HepG2 (cell line): ENCODE data around the gene FUT6. TPM values are rescaled to one million over a fixed set of nuclear protein-coding genes. Genes with fewer than 3 reads are reported as not detected.
A peak's percentile ranks its signal among the peaks of the same experiment; 100 is the strongest.

Source experiments
- KLF11 ChIP-seq: IDR thresholded peaks from 2 replicates; pipeline ENCODE4 v1.6.1; 2016; ENCODE audit warnings: missing compliant biosample characterization
- LRRFIP1 ChIP-seq: sonication (generic); formaldehyde crosslinking; conservative IDR thresholded peaks from 2 replicates; pipeline ENCODE4 v1.4.0; 2020; ENCODE audit warnings: missing genetic modification reagents
- NFE2 ChIP-seq: sonication (generic); formaldehyde crosslinking; IDR thresholded peaks from 2 replicates; pipeline ENCODE4 v1.4.0; 2020; ENCODE audit warnings: missing genetic modification reagents
- PAXIP1 ChIP-seq: sonication (generic); formaldehyde crosslinking; conservative IDR thresholded peaks from 2 replicates; pipeline ENCODE4 v1.4.0; 2020; ENCODE audit warnings: mild to moderate bottlenecking, missing genetic modification reagents, moderate library complexity
- RFX3 ChIP-seq: IDR thresholded peaks from 2 replicates; pipeline ENCODE4 v1.6.1; 2016; ENCODE audit warnings: missing biosample characterization, missing genetic modification reagents
- ZBTB42 ChIP-seq: sonication (generic); formaldehyde crosslinking; IDR thresholded peaks from 2 replicates; pipeline ENCODE4 v1.5.0; 2020; ENCODE audit warnings: mild to moderate bottlenecking, missing genetic modification reagents
- ZNF260 ChIP-seq: sonication (generic); formaldehyde crosslinking; IDR thresholded peaks from 2 replicates; pipeline ENCODE4 v1.4.0; 2020; ENCODE audit warnings: missing genetic modification reagents, low read depth, mild to moderate bottlenecking, borderline replicate concordance
- ZNF562 ChIP-seq: sonication (generic); formaldehyde crosslinking; IDR thresholded peaks from 2 replicates; pipeline ENCODE4 v1.8.0; 2022; ENCODE audit warnings: missing genetic modification reagents, borderline replicate concordance
- ZNF574 ChIP-seq: sonication (generic); formaldehyde crosslinking; IDR thresholded peaks from 2 replicates; pipeline ENCODE4 v1.4.0; 2020; ENCODE audit warnings: missing genetic modification reagents
- ZNF674 ChIP-seq: sonication (generic); formaldehyde crosslinking; IDR thresholded peaks from 2 replicates; pipeline ENCODE4 v1.5.0; 2020; ENCODE audit warnings: low read depth, mild to moderate bottlenecking, missing genetic modification reagents
- ZNF790 ChIP-seq: sonication (generic); formaldehyde crosslinking; IDR thresholded peaks from 2 replicates; pipeline ENCODE4 v1.8.0; 2022; ENCODE audit warnings: missing genetic modification reagents, mild to moderate bottlenecking, borderline replicate concordance
- polyA plus RNA-seq, 8 experiments: library from polyadenylated mRNA; depleted of rRNA in 3 of 8; stranded (reverse) in 7 of 8; unstranded in 1 of 8; fragments of >200 nt; fragmentation: Illumina TruSeq in 4 of 8; extraction: Trizol in 4 of 8; gene quantifications; 2 replicates each; pipeline versions ENCODE4 v1.2.1 to v1.2.3, GENCODE V29; 2011 to 2016; ENCODE audit warnings: low read depth in 4 of 8, missing spikeins in 1 of 8, mixed read lengths in 1 of 8; ENCODE audit not compliant: insufficient read depth in 1 of 8
- total RNA-seq, 5 experiments: library from RNA; depleted of rRNA; stranded (reverse); fragments of >200 nt; fragmentation: Illumina TruSeq; extraction: Trizol; gene quantifications; 2 replicates each; pipeline ENCODE4 v1.2.3, GENCODE V29; 2016; ENCODE audit warnings: low read depth in 1 of 5
- TF ChIP-seq, protein P1 (sequence below): sonication (generic); formaldehyde crosslinking; IDR thresholded peaks from 2 replicates; pipeline ENCODE4 v1.4.0; 2020; ENCODE audit warnings: mild to moderate bottlenecking, missing genetic modification reagents
- TF ChIP-seq, protein P2 (sequence below): IDR thresholded peaks from 2 replicates; pipeline ENCODE4 v1.6.1; 2016; ENCODE audit warnings: control low read depth
- TF ChIP-seq, protein P3 (sequence below): sonication (generic); formaldehyde crosslinking; conservative IDR thresholded peaks from 2 replicates; pipeline ENCODE4 v1.4.0; 2020; ENCODE audit warnings: missing genetic modification reagents
- TF ChIP-seq, protein P4 (sequence below): sonication (generic); formaldehyde crosslinking; IDR thresholded peaks from 2 replicates; pipeline ENCODE4 v1.4.0; 2020; ENCODE audit warnings: missing genetic modification reagents

Gene FUT6
- total and polyA plus RNA-seq, 2 of the 13 experiments (the other 11 are each of a cell fraction or from before 2014, with no cell fraction given): 8.2 to 27.7 TPM

DNA sequence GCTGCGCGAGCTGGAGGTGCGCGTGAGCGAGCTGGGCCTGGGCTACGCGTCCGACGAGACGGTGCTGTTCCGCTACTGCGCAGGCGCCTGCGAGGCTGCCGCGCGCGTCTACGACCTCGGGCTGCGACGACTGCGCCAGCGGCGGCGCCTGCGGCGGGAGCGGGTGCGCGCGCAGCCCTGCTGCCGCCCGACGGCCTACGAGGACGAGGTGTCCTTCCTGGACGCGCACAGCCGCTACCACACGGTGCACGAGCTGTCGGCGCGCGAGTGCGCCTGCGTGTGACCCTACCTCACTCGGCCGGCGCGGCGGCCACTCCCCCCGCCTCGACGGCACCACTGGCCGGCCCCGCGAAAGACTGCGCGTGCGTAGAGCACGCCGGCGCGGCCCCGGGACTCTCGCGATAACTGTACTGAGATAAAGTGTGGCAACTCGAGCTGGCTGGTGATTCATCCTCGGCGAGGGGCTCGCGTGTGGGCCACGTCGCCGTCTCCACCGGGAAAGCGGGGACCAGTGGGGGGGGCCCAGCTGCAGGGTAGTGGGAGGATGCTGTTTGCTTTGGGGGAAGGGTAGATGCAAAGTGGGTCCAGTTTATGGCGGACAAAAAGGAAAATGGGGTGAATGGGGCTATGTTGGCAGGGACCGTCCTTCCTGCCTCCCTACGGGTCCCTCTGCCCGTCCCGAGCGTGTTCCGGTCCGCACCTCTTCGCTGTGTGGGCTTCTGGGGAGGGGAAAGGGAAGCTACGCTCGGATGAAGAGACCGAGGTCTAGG lies 11.4 kb downstream of the FUT6 start (continued):
- TF ChIP-seq ZNF574 (CRISPR knock-in tag) (peak; percentile 70), RFX3 (no peak), PAXIP1 (CRISPR knock-in tag) (peak; percentile 58; the same call in 1 of the 2 replicates), LRRFIP1 (no peak), ZNF562 (no peak), ZNF260 (CRISPR knock-in tag) (no peak), NFE2 (CRISPR knock-in tag) (no peak), ZNF674 (CRISPR knock-in tag) (peak; percentile 86; the same call in 1 of the 2 replicates), ZNF790 (CRISPR knock-in tag) (no peak), KLF11 (CRISPR knock-in tag) (no peak; the same call in 1 of the 2 replicates), ZBTB42 (CRISPR knock-in tag) (no peak)
- TF ChIP-seq, protein P1, sequence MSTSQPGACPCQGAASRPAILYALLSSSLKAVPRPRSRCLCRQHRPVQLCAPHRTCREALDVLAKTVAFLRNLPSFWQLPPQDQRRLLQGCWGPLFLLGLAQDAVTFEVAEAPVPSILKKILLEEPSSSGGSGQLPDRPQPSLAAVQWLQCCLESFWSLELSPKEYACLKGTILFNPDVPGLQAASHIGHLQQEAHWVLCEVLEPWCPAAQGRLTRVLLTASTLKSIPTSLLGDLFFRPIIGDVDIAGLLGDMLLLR (CRISPR knock-in tag): peak; percentile 86
- TF ChIP-seq, protein P2, sequence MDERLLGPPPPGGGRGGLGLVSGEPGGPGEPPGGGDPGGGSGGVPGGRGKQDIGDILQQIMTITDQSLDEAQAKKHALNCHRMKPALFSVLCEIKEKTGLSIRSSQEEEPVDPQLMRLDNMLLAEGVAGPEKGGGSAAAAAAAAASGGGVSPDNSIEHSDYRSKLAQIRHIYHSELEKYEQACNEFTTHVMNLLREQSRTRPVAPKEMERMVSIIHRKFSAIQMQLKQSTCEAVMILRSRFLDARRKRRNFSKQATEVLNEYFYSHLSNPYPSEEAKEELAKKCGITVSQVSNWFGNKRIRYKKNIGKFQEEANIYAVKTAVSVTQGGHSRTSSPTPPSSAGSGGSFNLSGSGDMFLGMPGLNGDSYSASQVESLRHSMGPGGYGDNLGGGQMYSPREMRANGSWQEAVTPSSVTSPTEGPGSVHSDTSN (CRISPR knock-in tag): no peak
- TF ChIP-seq, protein P3, sequence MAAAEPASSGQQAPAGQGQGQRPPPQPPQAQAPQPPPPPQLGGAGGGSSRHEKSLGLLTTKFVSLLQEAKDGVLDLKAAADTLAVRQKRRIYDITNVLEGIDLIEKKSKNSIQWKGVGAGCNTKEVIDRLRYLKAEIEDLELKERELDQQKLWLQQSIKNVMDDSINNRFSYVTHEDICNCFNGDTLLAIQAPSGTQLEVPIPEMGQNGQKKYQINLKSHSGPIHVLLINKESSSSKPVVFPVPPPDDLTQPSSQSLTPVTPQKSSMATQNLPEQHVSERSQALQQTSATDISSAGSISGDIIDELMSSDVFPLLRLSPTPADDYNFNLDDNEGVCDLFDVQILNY (CRISPR knock-in tag): peak; percentile 77; the same call in 1 of the 2 replicates
- TF ChIP-seq, protein P4, sequence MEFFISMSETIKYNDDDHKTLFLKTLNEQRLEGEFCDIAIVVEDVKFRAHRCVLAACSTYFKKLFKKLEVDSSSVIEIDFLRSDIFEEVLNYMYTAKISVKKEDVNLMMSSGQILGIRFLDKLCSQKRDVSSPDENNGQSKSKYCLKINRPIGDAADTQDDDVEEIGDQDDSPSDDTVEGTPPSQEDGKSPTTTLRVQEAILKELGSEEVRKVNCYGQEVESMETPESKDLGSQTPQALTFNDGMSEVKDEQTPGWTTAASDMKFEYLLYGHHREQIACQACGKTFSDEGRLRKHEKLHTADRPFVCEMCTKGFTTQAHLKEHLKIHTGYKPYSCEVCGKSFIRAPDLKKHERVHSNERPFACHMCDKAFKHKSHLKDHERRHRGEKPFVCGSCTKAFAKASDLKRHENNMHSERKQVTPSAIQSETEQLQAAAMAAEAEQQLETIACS (CRISPR knock-in tag): peak; percentile 94
